Activated CD4-positive, alpha-beta T cell treated with anti-CD3 and anti-CD28 coated beads, Interleukin-2, amount 50 U/mL, for 48 hours (primary cell): ENCODE results near the gene POU2F3.

Experiments
- DNase-seq, 2 experiments: peaks; one replicate each; pipeline ENCODE4 v3.0.0-alpha.2; 2020

The POU2F3 gene

GRCh38 chr11:120239713-120240640 lies at the start of gene POU2F3:
TSS of gene POU2F3 (plus strand) at chr11:120240140. CDS start at chr11:120240344, 204 bp downstream.
- no peak for DNase-seq

GRCh38 chr11:120191058-120191457 lies 48.9 kb upstream of the POU2F3 start:
- no peak for DNase-seq

- DNase-seq, result no peak
These were observed 46.9 kb upstream of the POU2F3 start for GRCh38 chr11:120192831-120193625.

GRCh38 chr11:120194166-120194565 lies 45.8 kb upstream of the POU2F3 start:
- no peak for DNase-seq

- DNase-seq, result no peak
These were observed 44.2 kb upstream of the POU2F3 start for GRCh38 chr11:120195601-120196320.

- no peak for DNase-seq
These were observed 43.1 kb upstream of the POU2F3 start for GRCh38 chr11:120196826-120197225.

GRCh38 chr11:120197251-120197891 lies 42.6 kb upstream of the POU2F3 start:
- no peak for DNase-seq

GRCh38 chr11:120197977-120198376 lies 42.0 kb upstream of the POU2F3 start:
- no peak for DNase-seq

- no peak for DNase-seq
These were observed 41.5 kb upstream of the POU2F3 start for GRCh38 chr11:120198403-120198786.

GRCh38 chr11:120198787-120199469 lies 41.0 kb upstream of the POU2F3 start:
- no peak for DNase-seq

- DNase-seq, result no peak
These were observed 40.3 kb upstream of the POU2F3 start for GRCh38 chr11:120199613-120200012.

GRCh38 chr11:120200677-120201076 lies 39.3 kb upstream of the POU2F3 start:
- no peak for DNase-seq

GRCh38 chr11:120201653-120202052 lies 38.3 kb upstream of the POU2F3 start:
- no peak for DNase-seq

GRCh38 chr11:120203626-120204025 lies 36.3 kb upstream of the POU2F3 start:
- DNase-seq, result no peak

- DNase-seq, result no peak
These were observed 34.3 kb upstream of the POU2F3 start for GRCh38 chr11:120205596-120206161.

GRCh38 chr11:120207512-120207911 lies 32.4 kb upstream of the POU2F3 start:
- DNase-seq, result no peak

- no peak for DNase-seq
These were observed 31.9 kb upstream of the POU2F3 start for GRCh38 chr11:120208001-120208441.

GRCh38 chr11:120208777-120209176 lies 31.2 kb upstream of the POU2F3 start:
- DNase-seq, result no peak

- DNase-seq, result peak in 1 of 2 experiments; percentile 15
These were observed 30.0 kb upstream of the POU2F3 start for GRCh38 chr11:120209746-120210625.
